Measurements from ENCODE around the gene SH3RF3. TPM values are rescaled to one million over a fixed set of nuclear protein-coding genes. Genes with fewer than 3 reads are reported as not detected.

SH3RF3 gene
- total RNA-seq, 2 experiments from 2014 or later: 1.9 to 2.3 TPM

GRCh38 chr2:109256111-109256510 lies 127.1 kb downstream of the SH3RF3 start:
- POLR2A ChIA-PET: no interaction called here
- TF ChIP-seq, protein P1, sequence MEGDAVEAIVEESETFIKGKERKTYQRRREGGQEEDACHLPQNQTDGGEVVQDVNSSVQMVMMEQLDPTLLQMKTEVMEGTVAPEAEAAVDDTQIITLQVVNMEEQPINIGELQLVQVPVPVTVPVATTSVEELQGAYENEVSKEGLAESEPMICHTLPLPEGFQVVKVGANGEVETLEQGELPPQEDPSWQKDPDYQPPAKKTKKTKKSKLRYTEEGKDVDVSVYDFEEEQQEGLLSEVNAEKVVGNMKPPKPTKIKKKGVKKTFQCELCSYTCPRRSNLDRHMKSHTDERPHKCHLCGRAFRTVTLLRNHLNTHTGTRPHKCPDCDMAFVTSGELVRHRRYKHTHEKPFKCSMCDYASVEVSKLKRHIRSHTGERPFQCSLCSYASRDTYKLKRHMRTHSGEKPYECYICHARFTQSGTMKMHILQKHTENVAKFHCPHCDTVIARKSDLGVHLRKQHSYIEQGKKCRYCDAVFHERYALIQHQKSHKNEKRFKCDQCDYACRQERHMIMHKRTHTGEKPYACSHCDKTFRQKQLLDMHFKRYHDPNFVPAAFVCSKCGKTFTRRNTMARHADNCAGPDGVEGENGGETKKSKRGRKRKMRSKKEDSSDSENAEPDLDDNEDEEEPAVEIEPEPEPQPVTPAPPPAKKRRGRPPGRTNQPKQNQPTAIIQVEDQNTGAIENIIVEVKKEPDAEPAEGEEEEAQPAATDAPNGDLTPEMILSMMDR (IDR thresholded peaks at IDR 0.05): no peak

DNA sequence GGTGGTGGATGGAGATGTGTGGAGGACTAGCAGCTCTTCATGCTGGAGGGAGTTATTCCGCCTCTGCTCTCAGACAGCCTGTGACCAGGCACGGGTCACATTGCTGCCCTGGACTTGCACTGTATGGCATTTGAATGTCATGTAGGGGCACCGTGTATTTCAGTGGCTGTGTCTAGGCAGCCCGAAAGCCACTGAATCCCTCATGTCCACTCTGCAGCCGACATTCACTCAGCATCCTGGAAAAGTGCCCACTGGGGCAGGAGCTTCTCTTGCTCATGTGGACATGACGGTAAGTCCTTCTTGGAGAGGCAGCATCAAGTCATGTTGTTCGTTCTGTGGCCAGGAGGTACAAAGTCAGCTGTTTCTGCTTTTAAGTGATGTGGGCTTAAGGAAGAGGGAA lies 127.9 kb downstream of the SH3RF3 start:
- peaks cover 25% of the 10 kb centered on the region for H3K4me1 Mint-ChIP-seq (ENCODE audit: low read depth)
- H3K27ac Mint-ChIP-seq: no peak overlapping the region
- TF ChIP-seq, protein P1 (IDR thresholded peaks at IDR 0.05): no peak
- H3K36me3 Mint-ChIP-seq (ENCODE audit: low read depth): no peaks in the 10 kb centered on the region
- no peak overlapping the region for H3K4me3 Mint-ChIP-seq
- ATAC-seq (no peak), DNase-seq (no peak)
- CTCF ChIA-PET: no interaction called here
- POLR2A ChIA-PET: interaction anchor here (0.6 kb wide), 1 partner anchor 9 kb away, joined by 3 read pairs; no protein-coding TSS in a partner anchor
- no peaks in the 10 kb centered on the region for H3K27me3 Mint-ChIP-seq
- intact Hi-C loops (cut with micrococcal nuclease): no loop called here
- no peaks in the 10 kb centered on the region for H3K9me3 Mint-ChIP-seq

More at GRCh38 chr2:109256111-109256510, 127.1 kb downstream of the SH3RF3 start:
- no peak overlapping the region for H3K27ac Mint-ChIP-seq
- H3K4me1 Mint-ChIP-seq (ENCODE audit: low read depth): peaks cover 25% of the 10 kb centered on the region
- CTCF ChIA-PET: no interaction called here
- no peak for ATAC-seq
- no peaks in the 10 kb centered on the region for H3K36me3 Mint-ChIP-seq (ENCODE audit: low read depth)
- DNase-seq: no peak
- H3K9me3 Mint-ChIP-seq: no peaks in the 10 kb centered on the region
- intact Hi-C loops (cut with micrococcal nuclease): no loop called here
- H3K27me3 Mint-ChIP-seq: no peaks in the 10 kb centered on the region
- H3K4me3 Mint-ChIP-seq: no peak overlapping the region

DNA sequence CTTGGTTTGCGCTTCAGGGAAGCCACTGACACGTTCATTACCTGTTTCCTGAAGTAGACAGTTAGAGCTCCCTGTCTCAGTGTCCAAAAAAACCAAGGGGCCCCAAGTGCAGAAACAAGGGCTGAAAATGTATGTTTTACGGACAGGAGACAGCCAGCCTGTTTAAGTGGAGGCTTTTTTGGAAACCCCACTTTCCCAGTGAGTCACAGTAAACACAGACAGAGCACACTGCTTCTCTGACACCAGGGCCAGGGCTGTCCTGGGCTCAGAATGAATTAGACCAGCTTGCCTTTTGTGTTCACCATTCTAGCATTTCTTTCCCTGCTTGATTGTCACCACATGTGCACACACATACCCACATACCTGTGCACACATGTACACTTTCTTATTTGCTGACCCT lies 128.6 kb downstream of the SH3RF3 start:
- DNase-seq (no peak), ATAC-seq (no peak)
- H3K4me3 Mint-ChIP-seq: no peak overlapping the region

GRCh38 chr2:109258376-109258775 lies 129.4 kb downstream of the SH3RF3 start:
- H3K27me3 Mint-ChIP-seq: no peaks in the 10 kb centered on the region
- ChIA-PET POLR2A (no interaction called here), CTCF (interaction anchor here (1.0 kb wide), 1 partner anchor 27 kb away, joined by 3 read pairs; no protein-coding TSS in a partner anchor)
- no peaks in the 10 kb centered on the region for H3K36me3 Mint-ChIP-seq (ENCODE audit: low read depth)
- no peak for DNase-seq
- TF ChIP-seq, protein P1 (IDR thresholded peaks at IDR 0.05): no peak
- ATAC-seq: no peak
- no peaks in the 10 kb centered on the region for H3K9me3 Mint-ChIP-seq
- H3K4me3 Mint-ChIP-seq: no peak overlapping the region
- H3K4me1 Mint-ChIP-seq (ENCODE audit: low read depth): peaks cover 25% of the 10 kb centered on the region
- H3K27ac Mint-ChIP-seq: no peak overlapping the region
- intact Hi-C loops (cut with micrococcal nuclease): no loop called here

More for the DNA sequence above, 128.6 kb downstream of the SH3RF3 start:
- intact Hi-C loops (cut with micrococcal nuclease): no loop called here
- POLR2A ChIA-PET: no interaction called here
- CTCF ChIA-PET: interaction anchor here (1.0 kb wide), 1 partner anchor 26 kb away, joined by 3 read pairs; no protein-coding TSS in a partner anchor
- Mint-ChIP-seq H3K27me3 (no peaks in the 10 kb centered on the region), H3K4me1 (ENCODE audit: low read depth) (peaks cover 25% of the 10 kb centered on the region), H3K36me3 (ENCODE audit: low read depth) (no peaks in the 10 kb centered on the region), H3K9me3 (no peaks in the 10 kb centered on the region), H3K27ac (no peak overlapping the region)
- TF ChIP-seq, protein P1 (IDR thresholded peaks at IDR 0.05): no peak

DNA sequence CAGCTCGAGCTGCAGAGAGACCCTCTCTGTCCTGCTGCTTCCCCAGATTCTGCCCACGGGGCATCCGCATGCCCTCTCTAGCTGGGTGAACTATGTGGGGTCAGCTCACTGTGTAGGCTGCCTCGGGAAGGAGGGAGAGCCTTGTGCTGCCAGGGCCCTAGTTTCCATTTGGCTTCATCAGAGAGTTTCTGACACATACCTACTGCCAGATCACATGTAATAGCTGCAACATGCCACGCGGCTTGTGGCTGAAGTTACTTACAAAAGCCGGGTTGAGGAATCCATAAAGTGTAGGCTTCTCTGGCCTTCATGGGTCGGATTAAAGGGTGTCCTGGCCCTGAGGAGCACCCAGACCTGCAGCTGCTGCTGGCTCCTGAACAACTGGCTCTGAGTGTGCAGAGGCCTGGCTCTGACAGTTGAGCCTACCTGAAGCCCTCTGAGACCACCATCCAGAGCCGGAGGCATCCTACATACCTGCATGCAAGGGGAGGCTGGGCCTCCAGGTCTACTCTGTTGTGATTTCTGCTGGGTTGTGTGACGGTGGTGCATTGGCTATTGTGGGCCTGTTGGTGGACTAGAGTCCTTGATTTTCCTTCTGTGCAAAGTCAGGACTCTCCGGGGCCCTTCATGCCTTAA lies 130.0 kb downstream of the SH3RF3 start:
- H3K27me3 Mint-ChIP-seq: no peaks in the 10 kb centered on the region
- TF ChIP-seq, protein P1 (IDR thresholded peaks at IDR 0.05): no peak
- no peak for DNase-seq
- no peaks in the 10 kb centered on the region for H3K36me3 Mint-ChIP-seq (ENCODE audit: low read depth)
- ATAC-seq: no peak
- no peaks in the 10 kb centered on the region for H3K9me3 Mint-ChIP-seq
- peaks cover 24% of the 10 kb centered on the region for H3K4me1 Mint-ChIP-seq (ENCODE audit: low read depth)
- H3K4me3 Mint-ChIP-seq: no peak overlapping the region
- no peak overlapping the region for H3K27ac Mint-ChIP-seq
- intact Hi-C loops (cut with micrococcal nuclease): no loop called here
- ChIA-PET POLR2A (no interaction called here), CTCF (no interaction called here)

Measured in activated CD8-positive, alpha-beta T cell treated with anti-CD3 and anti-CD28 coated beads for 36 hours (primary cell).